Upper lobe of left lung (tissue), 4 donors: Measurements from ENCODE around the gene IGF2BP1.

Experiments
- CTCF ChIP-seq, 6 experiments: fragments of 450-650 bp in 4 of 6; fragments of 200-600 bp in 2 of 6; sonication (generic) in 2 of 6; IDR thresholded peaks; one replicate each; pipeline ENCODE4 v1.5.1; 2016 to 2019; ENCODE audit warnings: antibody characterized with exemption in 6 of 6
- EP300 ChIP-seq, 4 donors: sonication (generic); formaldehyde crosslinking; IDR thresholded peaks; one replicate each; pipeline ENCODE4 v1.5.1; 2017; ENCODE audit warnings: antibody characterized with exemption in 4 of 4, control low read depth in 2 of 4
- POLR2A ChIP-seq, 4 donors: fragments of 450-650 bp; IDR thresholded peaks; one replicate each; pipeline ENCODE4 v1.5.1; 2016 to 2017; ENCODE audit warnings: antibody characterized with exemption in 4 of 4, mild to moderate bottlenecking in 2 of 4
- POLR2AphosphoS5 ChIP-seq, 2 donors: sonication (generic); formaldehyde crosslinking; IDR thresholded peaks; one replicate each; pipeline ENCODE4 v1.5.1; 2017; ENCODE audit warnings: antibody characterized with exemption in 2 of 2

- TF ChIP-seq CTCF (IDR thresholded peaks at IDR 0.05) (no peak), POLR2AphosphoS5 (IDR thresholded peaks at IDR 0.05) (no peak), EP300 (IDR thresholded peaks at IDR 0.05) (no peak), POLR2A (IDR thresholded peaks at IDR 0.05) (no peak)
Observed at GRCh38 chr17:49022391-49022941, 25.3 kb downstream of the IGF2BP1 start.
